NCI-H524 (cell line): ENCODE measurements around the gene SETD1A.
"Not testable (repeated sequence)": the region's sequence is repeated elsewhere in the genome, so short reads cannot be mapped to it uniquely, and the experiment has no call there.

ENCODE experiments used
- DNase-seq, 2 experiments: peaks; one replicate each; lab custom pipeline; 2025; lab: John Stamatoyannopoulos, UW

The SETD1A gene

GRCh38 chr16:30929167-30929566, 28.4 kb upstream of the SETD1A start:
- no peak for DNase-seq

GRCh38 chr16:30930160-30930571, 27.4 kb upstream of the SETD1A start:
- no peak for DNase-seq

GRCh38 chr16:30931068-30931650, 26.4 kb upstream of the SETD1A start:
- DNase-seq: no peak

GRCh38 chr16:30934827-30935557, 22.6 kb upstream of the SETD1A start:
- peak in 1 of 2 experiments; percentile 40 for DNase-seq

- no peak for DNase-seq
Observed at GRCh38 chr16:30937692-30938091, 19.9 kb upstream of the SETD1A start.

GRCh38 chr16:30939571-30939970, 18.0 kb upstream of the SETD1A start:
- DNase-seq: not testable (repeated sequence)

- DNase-seq: peak; percentile 21 to 63
Observed at GRCh38 chr16:30941600-30942425, 15.7 kb upstream of the SETD1A start.

- no peak for DNase-seq
Observed at GRCh38 chr16:30942426-30942806, 15.1 kb upstream of the SETD1A start.

- no peak for DNase-seq
Observed at GRCh38 chr16:30944352-30944751, 13.2 kb upstream of the SETD1A start.

GRCh38 chr16:30946671-30947540, 10.6 kb upstream of the SETD1A start:
- no peak for DNase-seq

- DNase-seq: no peak
Observed at GRCh38 chr16:30947541-30947858, 10.1 kb upstream of the SETD1A start.

GRCh38 chr16:30947859-30948666, 9.5 kb upstream of the SETD1A start:
- DNase-seq: peak; percentile 98

- peak in 1 of 2 experiments; percentile 40 for DNase-seq
Observed at GRCh38 chr16:30948667-30949649, 8.6 kb upstream of the SETD1A start, which contains the start of gene ORAI3. Gene ORAI3 (plus strand): TSS chr16:30949068. CDS start chr16:30949290, 222 bp downstream.

- peak in 1 of 2 experiments; percentile 30 for DNase-seq
Observed at GRCh38 chr16:30949650-30950515, 7.7 kb upstream of the SETD1A start.

- no peak for DNase-seq
Observed at GRCh38 chr16:30950516-30951065, 7.0 kb upstream of the SETD1A start.

GRCh38 chr16:30951193-30951592, 6.4 kb upstream of the SETD1A start:
- no peak for DNase-seq

- no peak for DNase-seq
Observed at GRCh38 chr16:30951750-30952149, 5.8 kb upstream of the SETD1A start.

- DNase-seq: no peak
Observed at GRCh38 chr16:30953111-30953510, 4.4 kb upstream of the SETD1A start.
